ENCODE results near the gene PLAC8L1. TPM values are rescaled to one million over a fixed set of nuclear protein-coding genes. Genes with fewer than 3 reads are reported as not detected.

The PLAC8L1 gene, protein sequence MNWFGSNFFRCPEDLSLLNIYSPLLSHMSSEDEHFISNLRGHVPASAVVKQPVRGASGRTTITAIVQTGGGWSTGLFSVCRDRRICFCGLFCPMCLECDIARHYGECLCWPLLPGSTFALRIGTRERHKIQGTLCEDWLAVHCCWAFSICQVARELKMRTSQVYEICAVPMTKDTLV
- total RNA-seq (2021): 1.9 and 2.7 TPM in 2 replicates
- percentile 69 among the genes with signal in this experiment for Bru-seq, nascent RNA
- percentile 70 among the genes with signal in this experiment for BruChase-seq, experiment 1, labeled RNA remaining after a 2-hour chase
- percentile 81 among the genes with signal in this experiment for BruChase-seq, experiment 2, labeled RNA remaining after a 6-hour chase
- long read RNA-seq, partial matches to known transcripts: 1 of 1 reads
- long read RNA-seq, other reads (novel, unspliced or antisense): 0 of 1 reads

- TF ChIP-seq, protein P1, sequence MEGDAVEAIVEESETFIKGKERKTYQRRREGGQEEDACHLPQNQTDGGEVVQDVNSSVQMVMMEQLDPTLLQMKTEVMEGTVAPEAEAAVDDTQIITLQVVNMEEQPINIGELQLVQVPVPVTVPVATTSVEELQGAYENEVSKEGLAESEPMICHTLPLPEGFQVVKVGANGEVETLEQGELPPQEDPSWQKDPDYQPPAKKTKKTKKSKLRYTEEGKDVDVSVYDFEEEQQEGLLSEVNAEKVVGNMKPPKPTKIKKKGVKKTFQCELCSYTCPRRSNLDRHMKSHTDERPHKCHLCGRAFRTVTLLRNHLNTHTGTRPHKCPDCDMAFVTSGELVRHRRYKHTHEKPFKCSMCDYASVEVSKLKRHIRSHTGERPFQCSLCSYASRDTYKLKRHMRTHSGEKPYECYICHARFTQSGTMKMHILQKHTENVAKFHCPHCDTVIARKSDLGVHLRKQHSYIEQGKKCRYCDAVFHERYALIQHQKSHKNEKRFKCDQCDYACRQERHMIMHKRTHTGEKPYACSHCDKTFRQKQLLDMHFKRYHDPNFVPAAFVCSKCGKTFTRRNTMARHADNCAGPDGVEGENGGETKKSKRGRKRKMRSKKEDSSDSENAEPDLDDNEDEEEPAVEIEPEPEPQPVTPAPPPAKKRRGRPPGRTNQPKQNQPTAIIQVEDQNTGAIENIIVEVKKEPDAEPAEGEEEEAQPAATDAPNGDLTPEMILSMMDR (conservative IDR thresholded peaks at IDR 0.05; ENCODE audit: low read depth, low read length): no peak
- TF ChIP-seq EZH2 (IDR thresholded peaks at IDR 0.05; ENCODE audit: borderline replicate concordance, low read depth, low read length, poor library complexity, severe bottlenecking): no peak
- no peak within 1 kb of the TSS for H3K27ac ChIP-seq (ENCODE audit: low read depth, low read length, poor library complexity, severe bottlenecking)
- intact Hi-C loops (cut with micrococcal nuclease; ENCODE audit: unreplicated experiment): no loop called here
- no peak within 1 kb of the TSS for H3K4me3 ChIP-seq (ENCODE audit: low read depth, low read length, poor library complexity, severe bottlenecking)
- no TSS peak for BruUV-seq (replicated peaks)
- no peaks in the 10 kb centered on the region for H3K4me1 ChIP-seq (ENCODE audit: insufficient read depth, low read length, poor library complexity, severe bottlenecking)
- no peaks in the 10 kb centered on the region for H3K27me3 ChIP-seq (replicated peaks; ENCODE audit: insufficient read depth, low read depth, low read length, poor library complexity)
- no peak for DNase-seq (ENCODE audit: low spot score)
- no peaks in the 10 kb centered on the region for H3K9me3 ChIP-seq (ENCODE audit: low read depth, low read length, poor library complexity, severe bottlenecking)
- ChIA-PET POLR2A (ENCODE audit: low non-redundant PET) (interaction anchor here (0.5 kb wide), 1 partner anchor 35 kb away, joined by 3 read pairs; no protein-coding TSS in a partner anchor), CTCF (no interaction called here)
- H3K36me3 ChIP-seq (ENCODE audit: insufficient read depth, low read length, poor library complexity, severe bottlenecking): peaks cover 6% of the 10 kb centered on the region
Measured at GRCh38 chr5:146105477-146105876, at the start of gene PLAC8L1. TSS of gene PLAC8L1 (minus strand) at chr5:146105577. CDS start at chr5:146104311, 1,266 bp downstream.

DNA sequence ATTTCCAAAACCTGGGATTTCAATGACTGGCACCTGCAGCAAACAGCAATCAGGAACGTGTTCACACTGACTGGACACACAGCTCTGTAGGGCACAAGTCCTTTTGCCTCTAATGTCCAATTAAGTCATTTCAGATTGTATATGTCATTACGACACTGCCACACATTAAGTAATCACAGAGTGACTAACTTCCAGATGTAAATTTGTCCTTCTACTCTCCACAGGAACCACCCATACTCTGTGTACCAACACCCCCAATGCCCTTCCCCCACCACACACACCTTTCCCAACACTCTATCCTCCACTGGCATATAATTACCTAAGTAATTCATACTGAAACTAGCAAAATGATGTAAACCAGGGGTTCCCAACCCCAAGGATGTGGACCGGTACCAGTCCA, 46.6 kb upstream of the PLAC8L1 start:
- intact Hi-C loops (cut with micrococcal nuclease; ENCODE audit: unreplicated experiment): no loop called here
- H3K27ac ChIP-seq (ENCODE audit: low read depth, low read length, poor library complexity, severe bottlenecking): no peak overlapping the region
- POLR2A ChIA-PET (ENCODE audit: low non-redundant PET): no interaction called here
- CTCF ChIA-PET: no interaction called here
- peaks cover 97% of the 10 kb centered on the region for H3K36me3 ChIP-seq (ENCODE audit: insufficient read depth, low read length, poor library complexity, severe bottlenecking)
- no peak overlapping the region for H3K4me3 ChIP-seq (ENCODE audit: low read depth, low read length, poor library complexity, severe bottlenecking)
- TF ChIP-seq EZH2 (IDR thresholded peaks at IDR 0.05; ENCODE audit: borderline replicate concordance, low read depth, low read length, poor library complexity, severe bottlenecking): no peak
- TF ChIP-seq, protein P1 (conservative IDR thresholded peaks at IDR 0.05; ENCODE audit: low read depth, low read length): no peak
- no peaks in the 10 kb centered on the region for H3K4me1 ChIP-seq (ENCODE audit: insufficient read depth, low read length, poor library complexity, severe bottlenecking)
- no peak for DNase-seq (ENCODE audit: low spot score)
- no peaks in the 10 kb centered on the region for H3K27me3 ChIP-seq (replicated peaks; ENCODE audit: insufficient read depth, low read depth, low read length, poor library complexity)
- BruUV-seq (replicated peaks): no TSS peak
- H3K9me3 ChIP-seq (ENCODE audit: low read depth, low read length, poor library complexity, severe bottlenecking): no peaks in the 10 kb centered on the region

GRCh38 chr5:146137967-146138403, 32.6 kb upstream of the PLAC8L1 start:
- DNase-seq (ENCODE audit: low spot score): no peak
- Histone ChIP-seq H3K4me1 (ENCODE audit: insufficient read depth, low read length, poor library complexity, severe bottlenecking) (no peaks in the 10 kb centered on the region), H3K27me3 (replicated peaks; ENCODE audit: insufficient read depth, low read depth, low read length, poor library complexity) (no peaks in the 10 kb centered on the region), H3K4me3 (ENCODE audit: low read depth, low read length, poor library complexity, severe bottlenecking) (no peak overlapping the region), H3K27ac (ENCODE audit: low read depth, low read length, poor library complexity, severe bottlenecking) (no peak overlapping the region), H3K9me3 (ENCODE audit: low read depth, low read length, poor library complexity, severe bottlenecking) (no peaks in the 10 kb centered on the region), H3K36me3 (ENCODE audit: insufficient read depth, low read length, poor library complexity, severe bottlenecking) (peaks cover 91% of the 10 kb centered on the region)
- intact Hi-C loops (cut with micrococcal nuclease; ENCODE audit: unreplicated experiment): no loop called here
- BruUV-seq (replicated peaks): no TSS peak
- POLR2A ChIA-PET (ENCODE audit: low non-redundant PET): interaction anchor here (0.7 kb wide), 1 partner anchor 27 kb away, joined by 5 read pairs; no protein-coding TSS in a partner anchor
- CTCF ChIA-PET: no interaction called here
- TF ChIP-seq, protein P1 (conservative IDR thresholded peaks at IDR 0.05; ENCODE audit: low read depth, low read length): no peak
- no peak for TF ChIP-seq EZH2 (IDR thresholded peaks at IDR 0.05; ENCODE audit: borderline replicate concordance, low read depth, low read length, poor library complexity, severe bottlenecking)

All from A673 (cell line).